Lower lobe of right lung (tissue), 2 donors: ENCODE data around the gene ATP2C2. TPM values are rescaled to one million over a fixed set of nuclear protein-coding genes. Genes with fewer than 3 reads are reported as not detected.
A peak's percentile ranks its signal among the peaks of the same experiment; 100 is the strongest.
"Not testable (repeated sequence)": the region's sequence is repeated elsewhere in the genome, so short reads cannot be mapped to it uniquely, and the experiment has no call there.

Experiments
- ATAC-seq, 2 donors: fragments of 200-7000 bp; cut with Tn5 transposase; one replicate each; pipeline ENCODE4 v1.9.1; 2020 to 2022; ENCODE audit warnings: mild to moderate bottlenecking in 2 of 2, moderate library complexity in 2 of 2
- DNase-seq: peaks from one replicate; pipeline ENCODE4 v3.0.0-alpha.2; 2020
- H3K27ac ChIP-seq: fragments of 200-600 bp; one replicate; pipeline ENCODE4 v1.8.0; 2022
- H3K27me3 ChIP-seq: fragments of 200-600 bp; one replicate; pipeline ENCODE4 v1.8.0; 2022; ENCODE audit warnings: low read depth
- H3K36me3 ChIP-seq: fragments of 200-600 bp; one replicate; pipeline ENCODE4 v1.8.0; 2022; ENCODE audit warnings: mild to moderate bottlenecking
- H3K4me1 ChIP-seq: fragments of 200-600 bp; one replicate; pipeline ENCODE4 v1.8.0; 2022
- H3K4me3 ChIP-seq: fragments of 200-600 bp; one replicate; pipeline ENCODE4 v1.8.0; 2022; ENCODE audit warnings: mild to moderate bottlenecking
- H3K9me3 ChIP-seq: fragments of 200-600 bp; one replicate; pipeline ENCODE4 v1.8.0; 2022
- CTCF ChIP-seq: fragments of 200-600 bp; IDR thresholded peaks from one replicate; pipeline ENCODE4 v1.8.0; 2022; ENCODE audit warnings: antibody characterized with exemption, mild to moderate bottlenecking
- intact Hi-C: fragments of 100-400 bp; cut with DNase I; formaldehyde crosslinking; loops from one replicate; pipeline ENCODE4 v1.11.0; 2022
- total RNA-seq: library from RNA; stranded (reverse); fragmentation: NEBNext Ultra II Directional; extraction: Animal tissue kit (Norgen Biotek cat#: 25700); gene quantifications from one replicate; pipeline ENCODE4 v1.2.1, GENCODE V29; 2021
- donor health status: DM: no; HTN: yes; CAD: no; lungs with severe emphysema.

The ATP2C2 gene
- total RNA-seq, 1 donor from 2014 or later = 56.2 TPM

GRCh38 chr16:84398701-84399100 is 30.4 kb downstream of the ATP2C2 start:
- intact Hi-C loops = no loop called here
- H3K9me3 ChIP-seq = no peaks in the 10 kb centered on the region
- no peak overlapping the region for H3K4me3 ChIP-seq
- H3K4me1 ChIP-seq = no peaks in the 10 kb centered on the region
- peak overlapping the region; percentile 39 for H3K27ac ChIP-seq
- DNase-seq (no peak), ATAC-seq (no peak)
- H3K36me3 ChIP-seq = no peaks in the 10 kb centered on the region
- H3K27me3 ChIP-seq = no peaks in the 10 kb centered on the region
- TF ChIP-seq CTCF = no peak

- DNase-seq, intact Hi-C loops, H3K36me3 ChIP-seq, H3K27ac ChIP-seq, H3K9me3 ChIP-seq, H3K4me1 ChIP-seq, H3K4me3 ChIP-seq, ATAC-seq, H3K27me3 ChIP-seq: not testable (repeated sequence)
Measured at GRCh38 chr16:84399912-84400311, 31.6 kb downstream of the ATP2C2 start.

- ATAC-seq, H3K27ac ChIP-seq, H3K36me3 ChIP-seq, H3K9me3 ChIP-seq, H3K4me3 ChIP-seq, H3K27me3 ChIP-seq, intact Hi-C loops, H3K4me1 ChIP-seq, DNase-seq: not testable (repeated sequence)
Measured at GRCh38 chr16:84403435-84403834, 35.1 kb downstream of the ATP2C2 start.

- peaks cover 9% of the 10 kb centered on the region for H3K36me3 ChIP-seq
- no peak for ATAC-seq
- no peaks in the 10 kb centered on the region for H3K9me3 ChIP-seq
- no peak overlapping the region for H3K27ac ChIP-seq
- TF ChIP-seq CTCF = no peak
- peaks cover 5% of the 10 kb centered on the region for H3K27me3 ChIP-seq
- DNase-seq = no peak
- no peaks in the 10 kb centered on the region for H3K4me1 ChIP-seq
- intact Hi-C loops = no loop called here
- no peak overlapping the region for H3K4me3 ChIP-seq
Measured at GRCh38 chr16:84404324-84404723, 36.0 kb downstream of the ATP2C2 start.

GRCh38 chr16:84404936-84405639 is 36.8 kb downstream of the ATP2C2 start:
- Histone ChIP-seq H3K36me3 (peaks cover 14% of the 10 kb centered on the region), H3K9me3 (no peaks in the 10 kb centered on the region), H3K27me3 (peaks cover 5% of the 10 kb centered on the region), H3K4me3 (no peak overlapping the region), H3K4me1 (no peaks in the 10 kb centered on the region), H3K27ac (no peak overlapping the region)
- intact Hi-C loops = no loop called here
- no peak for TF ChIP-seq CTCF
- DNase-seq = no peak
- no peak for ATAC-seq

- Histone ChIP-seq H3K9me3 (no peaks in the 10 kb centered on the region), H3K36me3 (peaks cover 21% of the 10 kb centered on the region), H3K27ac (no peak overlapping the region), H3K27me3 (peaks cover 5% of the 10 kb centered on the region), H3K4me1 (no peaks in the 10 kb centered on the region), H3K4me3 (no peak overlapping the region)
- intact Hi-C loops = no loop called here
- DNase-seq = no peak
- no peak for TF ChIP-seq CTCF
- ATAC-seq = no peak
Measured at GRCh38 chr16:84406006-84406963, 37.9 kb downstream of the ATP2C2 start.
